Measurements from ENCODE around the gene TMEM242. TPM values are rescaled to one million over a fixed set of nuclear protein-coding genes. Genes with fewer than 3 reads are reported as not detected.
A peak's percentile ranks its signal among the peaks of the same experiment; 100 is the strongest.

TMEM242 gene
- total and polyA plus RNA-seq, 2 donors (not counting 3 experiments of a cell fraction or from before 2014, with no cell fraction given) = 5.3 to 15.5 TPM

- dilution Hi-C loops (cut with MboI; ENCODE audit: extremely low pct_ligation_motif_present, low sequenced_read_pairs) (no loop called here), intact Hi-C loops (cut with micrococcal nuclease) (loop anchor here (1.0 to 10.0 kb wide), 4 partner anchors 63 to 748 kb away; no protein-coding TSS in a partner anchor)
- Histone ChIP-seq H3K9ac (replicated peaks; ENCODE audit: extremely low read depth, insufficient read depth, low read length) (no peak overlapping the region), H3K9me1 (replicated peaks; ENCODE audit: control insufficient read depth, extremely low read depth, insufficient read depth, low read length) (no peaks in the 10 kb centered on the region), H3K4me3 (replicated peaks in 1 of 3; ENCODE audit: insufficient read depth in 1 of 3, low read depth in 1 of 3, low read length in 3 of 3) (no peak overlapping the region), H3K27me3 (ENCODE audit: control insufficient read depth in 2 of 2, insufficient read depth in 2 of 2, low read length in 2 of 2) (no peaks in the 10 kb centered on the region), H4K20me1 (replicated peaks; ENCODE audit: control insufficient read depth, extremely low read depth, insufficient read depth, low read length) (no peaks in the 10 kb centered on the region), H3K4me2 (ENCODE audit: insufficient read depth, low read length) (peak overlapping the region; percentile 24), H3K79me2 (ENCODE audit: control insufficient read depth, insufficient read depth, low read length) (peaks cover 2% of the 10 kb centered on the region), H2AFZ (ENCODE audit: low read depth, low read length) (no peak overlapping the region), H3K9me3 (replicated peaks; ENCODE audit: control insufficient read depth, insufficient read depth, low read length) (no peaks in the 10 kb centered on the region), H3K36me3 (ENCODE audit: control insufficient read depth in 2 of 2, extremely low read depth in 1 of 2, insufficient read depth in 2 of 2, low read length in 2 of 2) (peaks cover 0 to 24% of the 10 kb centered on the region in 2 experiments), H3K27ac (ENCODE audit: insufficient read depth, low read depth, low read length) (peak overlapping the region; percentile 74), H3K4me1 (ENCODE audit: control insufficient read depth, extremely low read depth, insufficient read depth, low read length) (peaks cover 21% of the 10 kb centered on the region)
- TSS peak; percentile 98 for BruUV-seq (replicated peaks)
- DNase-seq (ENCODE audit: low read depth, low spot score) (peak; percentile 98), FAIRE-seq (peak; percentile 97)
- CTCF ChIA-PET = interaction anchor here (0.8 to 3.8 kb wide), 14 partner anchors 8 to 557 kb away, joined by 3 to 121 read pairs (median 4); no protein-coding TSS in a partner anchor
- TF ChIP-seq FOS (IDR thresholded peaks at IDR 0.05; ENCODE audit: borderline replicate concordance, insufficient read depth, low read length) (peak; percentile 96), JUN (IDR thresholded peaks at IDR 0.05; ENCODE audit: borderline replicate concordance, insufficient read depth, insufficient read length, low read depth) (peak; percentile 86), POLR2A (IDR thresholded peaks at IDR 0.05; ENCODE audit: low read depth, low read length) (peak; percentile 37), POLR2AphosphoS5 (IDR thresholded peaks at IDR 0.05; ENCODE audit: insufficient read depth, low read depth, low read length) (no peak), CTCF (IDR thresholded peaks at IDR 0.05; ENCODE audit: extremely low read depth in 1 of 2, insufficient read depth in 1 of 2, low read depth in 1 of 2, low read length in 2 of 2) (no peak), EZH2 (IDR thresholded peaks at IDR 0.05; ENCODE audit: borderline replicate concordance, low read depth, low read length, severe bottlenecking) (no peak), MYC (IDR thresholded peaks at IDR 0.05; ENCODE audit: low read depth, low read length) (no peak), MAX (IDR thresholded peaks at IDR 0.05; ENCODE audit: insufficient read depth, insufficient read length) (no peak), GATA2 (IDR thresholded peaks at IDR 0.05; ENCODE audit: insufficient read depth, insufficient read length, low read depth, low read length) (peak; percentile 90)
- POLR2A ChIA-PET = no interaction called here
Measured at GRCh38 chr6:157316871-157317814, 6.2 kb downstream of the TMEM242 start.

Data from endothelial cell of umbilical vein (primary cell).